ENCODE results near the gene LATS1. TPM values are rescaled to one million over a fixed set of nuclear protein-coding genes. Genes with fewer than 3 reads are reported as not detected.

LATS1 gene
- total and polyA plus RNA-seq, 5 donors from 2014 or later, result 8.9 to 40.9 (median 12.4) TPM

DNA sequence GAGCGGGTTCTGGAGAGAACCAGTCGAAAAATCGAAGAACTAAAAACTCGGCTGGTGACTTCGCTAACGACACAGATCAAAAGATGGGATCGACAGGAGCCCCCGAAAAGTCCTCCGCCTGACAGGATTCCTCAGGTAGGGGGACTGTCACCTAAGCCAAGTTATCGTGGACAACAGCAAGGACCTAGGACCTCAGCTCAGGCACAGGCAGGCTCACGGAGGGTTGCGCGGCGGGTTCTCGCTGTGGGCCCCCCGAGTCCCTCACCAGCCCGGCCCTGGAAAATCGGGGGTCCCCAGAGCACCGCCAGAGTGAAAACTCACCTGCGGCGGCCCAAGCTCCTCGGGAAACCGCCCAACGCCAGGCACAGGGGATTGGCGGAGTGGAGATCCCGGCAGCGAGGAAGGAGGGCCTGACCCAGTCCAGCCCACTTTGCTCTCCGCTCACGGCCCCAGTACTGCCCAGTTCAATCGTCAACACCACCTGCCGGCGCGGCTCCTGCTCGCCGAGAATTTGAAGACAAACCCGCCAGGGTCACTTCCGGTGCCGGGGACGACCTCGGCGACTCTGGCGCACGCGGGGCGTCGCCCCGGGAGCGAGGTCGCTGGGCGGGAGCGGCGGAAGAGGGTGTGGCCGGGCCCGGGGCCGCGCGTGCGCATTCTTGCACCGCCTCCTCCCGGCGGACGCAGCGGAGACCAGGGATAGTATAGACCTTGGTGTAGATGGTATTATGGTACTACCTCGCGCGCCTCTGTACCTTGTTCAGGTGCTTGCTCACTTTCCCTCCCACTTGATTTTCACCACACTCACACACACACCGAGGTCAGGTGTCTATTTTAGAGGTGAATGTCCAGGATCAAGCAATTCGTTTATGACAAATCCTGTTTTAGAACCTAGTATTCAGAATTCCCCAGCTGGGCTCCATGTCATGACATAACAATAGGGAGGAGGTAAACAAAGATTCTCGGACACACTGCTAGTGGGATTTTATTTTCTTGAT is 69.5 kb downstream of the LATS1 start, which contains the start of gene KATNA1:
TSS of gene KATNA1 (minus strand) at position 567 of the 998 bp plus-strand sequence. CDS start 10,167 bp downstream, outside the sequence.
- peak within 1 kb of the TSS; percentile 92 for H3K4me3 ChIP-seq (ENCODE audit: low read depth, low read length)
- H3K9me3 Mint-ChIP-seq, result no peaks in the 10 kb centered on the region
- DNase-seq (peak; percentile 82 to 93 (median 83)), ATAC-seq (ENCODE audit: low read depth in 2 of 2) (peak; percentile 91)
- H3K27me3 ChIP-seq (ENCODE audit: control insufficient read depth, insufficient read depth, low read length), result no peaks in the 10 kb centered on the region
- H3K9me3 ChIP-seq (ENCODE audit: control insufficient read depth in 2 of 2, low read length in 2 of 2), result no peaks in the 10 kb centered on the region
- peaks cover 1% of the 10 kb centered on the region for H3K36me3 Mint-ChIP-seq
- peak within 1 kb of the TSS; percentile 94 to 98 (median 97) for H3K27ac Mint-ChIP-seq
- no peaks in the 10 kb centered on the region for H3K27me3 Mint-ChIP-seq
- peak within 1 kb of the TSS; percentile 81 for H3K27ac ChIP-seq (ENCODE audit: insufficient read depth, low read length, poor library complexity, severe bottlenecking)
- H3K4me3 Mint-ChIP-seq, result peak within 1 kb of the TSS; percentile 71 to 98 (median 94)
- no peaks in the 10 kb centered on the region for H3K36me3 ChIP-seq (ENCODE audit: control insufficient read depth, insufficient read depth, low read length)
- H3K4me1 Mint-ChIP-seq, result peaks cover 19 to 48% (median 31%) of the 10 kb centered on the region in 4 donors
- H3K4me1 ChIP-seq (ENCODE audit: control insufficient read depth, insufficient read depth, low read length, poor library complexity, severe bottlenecking), result peaks cover 23% of the 10 kb centered on the region

- Mint-ChIP-seq H3K4me3 (peak overlapping the region; percentile 29 to 98 (median 80)), H3K4me1 (peaks cover 25 to 64% (median 40%) of the 10 kb centered on the region in 4 donors), H3K9me3 (no peaks in the 10 kb centered on the region), H3K27ac (peak overlapping the region in 1 of 3 donors; percentile 48), H3K36me3 (peaks cover 8% of the 10 kb centered on the region), H3K27me3 (no peaks in the 10 kb centered on the region)
- H3K36me3 ChIP-seq (ENCODE audit: control insufficient read depth, insufficient read depth, low read length), result no peaks in the 10 kb centered on the region
- ATAC-seq (ENCODE audit: low read depth in 2 of 2) (no peak), DNase-seq (no peak)
- H3K27ac ChIP-seq (ENCODE audit: insufficient read depth, low read length, poor library complexity, severe bottlenecking), result no peak overlapping the region
- H3K9me3 ChIP-seq (ENCODE audit: control insufficient read depth in 2 of 2, low read length in 2 of 2), result no peaks in the 10 kb centered on the region
- H3K27me3 ChIP-seq (ENCODE audit: control insufficient read depth, insufficient read depth, low read length), result no peaks in the 10 kb centered on the region
- peaks cover 23% of the 10 kb centered on the region for H3K4me1 ChIP-seq (ENCODE audit: control insufficient read depth, insufficient read depth, low read length, poor library complexity, severe bottlenecking)
- peak overlapping the region; percentile 42 for H3K4me3 ChIP-seq (ENCODE audit: low read depth, low read length)
These were observed 71.3 kb downstream of the LATS1 start for GRCh38 chr6:149646599-149646998.

DNA sequence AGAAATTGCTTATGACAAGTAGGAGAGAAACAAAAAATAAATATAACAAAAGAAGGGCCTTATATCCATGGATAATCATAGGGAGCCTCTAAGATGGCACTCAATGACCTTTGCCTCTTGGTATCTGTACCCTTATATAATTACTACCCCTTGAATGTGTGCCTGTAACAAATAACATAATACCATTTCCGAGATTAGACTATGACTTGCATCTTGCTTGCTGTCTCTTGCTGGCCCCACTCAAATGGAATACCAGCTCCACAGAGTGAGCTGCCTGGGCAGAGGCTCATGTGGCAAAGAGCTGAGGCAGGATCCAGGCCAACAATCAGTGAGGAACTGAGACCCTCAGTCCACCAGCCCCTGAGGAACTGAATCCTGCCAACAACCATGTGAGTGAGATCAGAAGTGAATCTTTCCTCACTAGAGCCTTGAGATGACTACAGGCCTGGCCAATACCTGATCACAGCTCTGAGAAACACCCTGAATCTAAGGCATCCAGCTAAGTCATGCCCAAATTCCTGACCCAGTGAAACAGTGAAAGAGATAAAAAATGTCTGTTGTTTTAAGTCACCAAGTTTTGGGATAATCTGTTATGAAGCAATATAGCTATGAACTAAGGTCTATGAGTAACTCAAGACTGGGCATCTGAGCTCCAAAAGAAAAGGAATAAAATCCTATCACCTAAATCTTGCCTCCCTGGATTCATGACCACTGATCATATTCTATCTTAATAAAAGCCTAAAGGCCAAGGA is 74.9 kb downstream of the LATS1 start:
- no peaks in the 10 kb centered on the region for H3K27me3 ChIP-seq (ENCODE audit: control insufficient read depth, insufficient read depth, low read length)
- DNase-seq, result no peak
- Mint-ChIP-seq H3K27ac (peak overlapping the region in 1 of 3 donors; percentile 39), H3K36me3 (peaks cover 19% of the 10 kb centered on the region), H3K4me3 (peak overlapping the region in 1 of 4 donors; percentile 40), H3K27me3 (no peaks in the 10 kb centered on the region), H3K9me3 (no peaks in the 10 kb centered on the region), H3K4me1 (peaks cover 24 to 60% (median 51%) of the 10 kb centered on the region in 4 donors)
- peaks cover 13% of the 10 kb centered on the region for H3K4me1 ChIP-seq (ENCODE audit: control insufficient read depth, insufficient read depth, low read length, poor library complexity, severe bottlenecking)
- H3K9me3 ChIP-seq (ENCODE audit: control insufficient read depth in 2 of 2, low read length in 2 of 2), result no peaks in the 10 kb centered on the region
- ATAC-seq (ENCODE audit: low read depth in 2 of 2), result no peak
- H3K36me3 ChIP-seq (ENCODE audit: control insufficient read depth, insufficient read depth, low read length), result no peaks in the 10 kb centered on the region
- no peak overlapping the region for H3K27ac ChIP-seq (ENCODE audit: insufficient read depth, low read length, poor library complexity, severe bottlenecking)
- no peak overlapping the region for H3K4me3 ChIP-seq (ENCODE audit: low read depth, low read length)

GRCh38 chr6:149636124-149636523 is 81.8 kb downstream of the LATS1 start:
- H3K27ac Mint-ChIP-seq, result no peak overlapping the region
- Histone ChIP-seq H3K4me1 (ENCODE audit: control insufficient read depth, insufficient read depth, low read length, poor library complexity, severe bottlenecking) (no peaks in the 10 kb centered on the region), H3K9me3 (ENCODE audit: control insufficient read depth in 2 of 2, low read length in 2 of 2) (no peaks in the 10 kb centered on the region), H3K27me3 (ENCODE audit: control insufficient read depth, insufficient read depth, low read length) (no peaks in the 10 kb centered on the region), H3K36me3 (ENCODE audit: control insufficient read depth, insufficient read depth, low read length) (peaks cover 18% of the 10 kb centered on the region), H3K27ac (ENCODE audit: insufficient read depth, low read length, poor library complexity, severe bottlenecking) (no peak overlapping the region), H3K4me3 (ENCODE audit: low read depth, low read length) (no peak overlapping the region)
- no peaks in the 10 kb centered on the region for H3K27me3 Mint-ChIP-seq
- H3K36me3 Mint-ChIP-seq, result peaks cover 21% of the 10 kb centered on the region
- no peak for DNase-seq
- H3K9me3 Mint-ChIP-seq, result no peaks in the 10 kb centered on the region
- no peak overlapping the region for H3K4me3 Mint-ChIP-seq
- no peak for ATAC-seq (ENCODE audit: low read depth in 2 of 2)
- H3K4me1 Mint-ChIP-seq, result peaks cover 9 to 18% (median 12%) of the 10 kb centered on the region in 4 donors

- no peak overlapping the region for H3K4me3 Mint-ChIP-seq
- no peaks in the 10 kb centered on the region for H3K9me3 Mint-ChIP-seq
- no peak overlapping the region for H3K4me3 ChIP-seq (ENCODE audit: low read depth, low read length)
- no peak overlapping the region for H3K27ac Mint-ChIP-seq
- peaks cover 24% of the 10 kb centered on the region for H3K36me3 Mint-ChIP-seq
- H3K27me3 Mint-ChIP-seq, result no peaks in the 10 kb centered on the region
- H3K9me3 ChIP-seq (ENCODE audit: control insufficient read depth in 2 of 2, low read length in 2 of 2), result no peaks in the 10 kb centered on the region
- no peak for DNase-seq
- no peak overlapping the region for H3K27ac ChIP-seq (ENCODE audit: insufficient read depth, low read length, poor library complexity, severe bottlenecking)
- H3K27me3 ChIP-seq (ENCODE audit: control insufficient read depth, insufficient read depth, low read length), result no peaks in the 10 kb centered on the region
- no peak for ATAC-seq (ENCODE audit: low read depth in 2 of 2)
- peaks cover 25% of the 10 kb centered on the region for H3K36me3 ChIP-seq (ENCODE audit: control insufficient read depth, insufficient read depth, low read length)
- no peaks in the 10 kb centered on the region for H3K4me1 ChIP-seq (ENCODE audit: control insufficient read depth, insufficient read depth, low read length, poor library complexity, severe bottlenecking)
- H3K4me1 Mint-ChIP-seq, result peaks cover 6 to 13% (median 8%) of the 10 kb centered on the region in 4 donors
These were observed 83.6 kb downstream of the LATS1 start for GRCh38 chr6:149634315-149634714.

DNA sequence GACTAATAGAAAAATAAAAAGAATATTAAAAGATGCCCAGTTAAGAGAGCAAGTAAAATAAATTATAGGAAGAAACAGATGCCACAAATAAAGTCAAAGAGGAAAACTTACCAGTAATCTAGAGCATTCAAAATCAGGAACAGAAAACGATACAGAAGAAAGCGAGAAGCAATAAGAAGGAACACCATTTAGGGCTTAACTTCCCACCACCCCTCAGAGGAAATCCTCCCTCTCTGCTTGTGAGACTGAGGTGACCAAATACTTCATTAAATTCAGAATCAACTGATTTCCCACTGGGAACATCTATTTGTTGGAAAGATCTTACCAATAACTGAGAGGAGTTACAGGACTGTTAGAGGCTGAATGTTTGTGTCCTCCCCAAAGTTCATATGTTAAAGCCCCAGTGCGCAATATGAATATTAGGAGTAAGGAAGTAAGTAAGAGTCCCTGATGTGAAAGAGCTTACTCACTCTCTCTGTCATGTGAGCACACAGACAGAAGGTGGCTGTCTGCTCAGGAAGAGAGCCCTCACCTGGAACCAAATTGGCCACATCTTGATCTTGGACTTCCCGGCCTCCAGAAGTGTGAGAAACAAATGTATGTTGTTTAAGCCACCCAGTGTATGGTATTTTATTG is 88.9 kb downstream of the LATS1 start:
- Mint-ChIP-seq H3K36me3 (peaks cover 31% of the 10 kb centered on the region), H3K4me3 (no peak overlapping the region), H3K27ac (peak overlapping the region in 2 of 3 donors; percentile 13 to 55), H3K4me1 (peaks cover 0 to 16% (median 11%) of the 10 kb centered on the region in 4 donors), H3K9me3 (no peaks in the 10 kb centered on the region), H3K27me3 (no peaks in the 10 kb centered on the region)
- Histone ChIP-seq H3K36me3 (ENCODE audit: control insufficient read depth, insufficient read depth, low read length) (peaks cover 38% of the 10 kb centered on the region), H3K9me3 (ENCODE audit: control insufficient read depth in 2 of 2, low read length in 2 of 2) (no peaks in the 10 kb centered on the region), H3K4me1 (ENCODE audit: control insufficient read depth, insufficient read depth, low read length, poor library complexity, severe bottlenecking) (no peaks in the 10 kb centered on the region), H3K27me3 (ENCODE audit: control insufficient read depth, insufficient read depth, low read length) (no peaks in the 10 kb centered on the region), H3K27ac (ENCODE audit: insufficient read depth, low read length, poor library complexity, severe bottlenecking) (no peak overlapping the region), H3K4me3 (ENCODE audit: low read depth, low read length) (no peak overlapping the region)
- ATAC-seq (ENCODE audit: low read depth in 2 of 2) (no peak), DNase-seq (peak in 1 of 3 donors; percentile 28)

DNA sequence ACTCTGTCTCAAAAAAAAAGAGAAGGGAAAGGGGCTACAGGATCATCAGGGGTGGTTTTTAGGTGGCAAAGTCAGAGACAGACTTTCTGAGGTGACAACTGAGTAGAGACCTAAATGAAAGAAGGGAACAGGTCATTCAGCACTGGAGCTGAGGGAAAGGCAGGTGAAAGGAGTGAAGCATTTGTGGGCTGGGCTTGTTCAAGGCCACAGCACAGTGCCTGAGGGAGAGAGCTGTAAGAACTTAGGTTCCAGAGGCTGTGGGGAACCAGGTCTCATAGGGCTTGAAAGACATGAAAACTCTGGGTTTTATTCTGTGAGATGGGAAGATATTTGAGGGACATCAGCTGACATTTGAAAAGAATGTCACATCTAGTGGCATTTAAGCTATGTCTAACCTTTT is 90.2 kb downstream of the LATS1 start:
- Mint-ChIP-seq H3K4me1 (peaks cover 0 to 16% (median 11%) of the 10 kb centered on the region in 4 donors), H3K36me3 (peaks cover 36% of the 10 kb centered on the region), H3K27ac (peak overlapping the region in 2 of 3 donors; percentile 64 to 87), H3K4me3 (no peak overlapping the region), H3K27me3 (no peaks in the 10 kb centered on the region), H3K9me3 (no peaks in the 10 kb centered on the region)
- Histone ChIP-seq H3K27me3 (ENCODE audit: control insufficient read depth, insufficient read depth, low read length) (no peaks in the 10 kb centered on the region), H3K4me1 (ENCODE audit: control insufficient read depth, insufficient read depth, low read length, poor library complexity, severe bottlenecking) (no peaks in the 10 kb centered on the region), H3K4me3 (ENCODE audit: low read depth, low read length) (no peak overlapping the region), H3K9me3 (ENCODE audit: control insufficient read depth in 2 of 2, low read length in 2 of 2) (no peaks in the 10 kb centered on the region), H3K27ac (ENCODE audit: insufficient read depth, low read length, poor library complexity, severe bottlenecking) (no peak overlapping the region), H3K36me3 (ENCODE audit: control insufficient read depth, insufficient read depth, low read length) (peaks cover 40% of the 10 kb centered on the region)
- DNase-seq, result no peak
- ATAC-seq (ENCODE audit: low read depth in 2 of 2), result no peak
